ENCODE measurements around the gene PLPP4. TPM values are rescaled to one million over a fixed set of nuclear protein-coding genes. Genes with fewer than 3 reads are reported as not detected.

Gene PLPP4
- 3.6 TPM for total RNA-seq
- 0.52 TPM for polyA plus RNA-seq

GRCh38 chr10:120456626-120457430 lies at the start of gene PLPP4:
TSS of gene PLPP4 (plus strand) at chr10:120457227. CDS start at chr10:120457306, 79 bp downstream.
- DNase-seq (ENCODE audit: extremely low spot score) = no peak
- WGBS = under 1% methylated on average over 91 of the region's 92 CpGs
- H3K4me3 ChIP-seq (ENCODE audit: low read depth, low read length) = peak within 1 kb of the TSS; percentile 53
- H3K27ac ChIP-seq (ENCODE audit: low read depth) = no peak within 1 kb of the TSS
- H3K4me1 ChIP-seq (ENCODE audit: insufficient read depth) = peaks cover 2% of the 10 kb centered on the region
- no peaks in the 10 kb centered on the region for H3K36me3 ChIP-seq (ENCODE audit: insufficient read depth)

GRCh38 chr10:120409816-120410215 lies 47.2 kb upstream of the PLPP4 start:
- Histone ChIP-seq H3K36me3 (ENCODE audit: insufficient read depth) (no peaks in the 10 kb centered on the region), H3K4me3 (ENCODE audit: low read depth, low read length) (no peak overlapping the region), H3K27ac (ENCODE audit: low read depth) (no peak overlapping the region), H3K4me1 (ENCODE audit: insufficient read depth) (no peaks in the 10 kb centered on the region)
- WGBS = 77% methylated on average over 4 of the region's 4 CpGs
- DNase-seq (ENCODE audit: extremely low spot score) = no peak

GRCh38 chr10:120414946-120415345 lies 42.1 kb upstream of the PLPP4 start:
- Histone ChIP-seq H3K4me1 (ENCODE audit: insufficient read depth) (no peaks in the 10 kb centered on the region), H3K4me3 (ENCODE audit: low read depth, low read length) (no peak overlapping the region), H3K27ac (ENCODE audit: low read depth) (no peak overlapping the region), H3K36me3 (ENCODE audit: insufficient read depth) (no peaks in the 10 kb centered on the region)
- 74% methylated on average over 3 of the region's 3 CpGs for WGBS
- no peak for DNase-seq (ENCODE audit: extremely low spot score)

GRCh38 chr10:120415709-120416330 lies 41.2 kb upstream of the PLPP4 start:
- DNase-seq (ENCODE audit: extremely low spot score) = no peak
- no peak overlapping the region for H3K27ac ChIP-seq (ENCODE audit: low read depth)
- no peaks in the 10 kb centered on the region for H3K36me3 ChIP-seq (ENCODE audit: insufficient read depth)
- H3K4me3 ChIP-seq (ENCODE audit: low read depth, low read length) = no peak overlapping the region
- no peaks in the 10 kb centered on the region for H3K4me1 ChIP-seq (ENCODE audit: insufficient read depth)
- 74% methylated on average over 5 of the region's 5 CpGs for WGBS

GRCh38 chr10:120420421-120420820 lies 36.6 kb upstream of the PLPP4 start:
- H3K4me3 ChIP-seq (ENCODE audit: low read depth, low read length) = no peak overlapping the region
- no peak overlapping the region for H3K27ac ChIP-seq (ENCODE audit: low read depth)
- DNase-seq (ENCODE audit: extremely low spot score) = no peak
- WGBS = 68% methylated on average over 5 of the region's 5 CpGs
- no peaks in the 10 kb centered on the region for H3K4me1 ChIP-seq (ENCODE audit: insufficient read depth)
- H3K36me3 ChIP-seq (ENCODE audit: insufficient read depth) = no peaks in the 10 kb centered on the region

- Histone ChIP-seq H3K36me3 (ENCODE audit: insufficient read depth) (no peaks in the 10 kb centered on the region), H3K27ac (ENCODE audit: low read depth) (no peak overlapping the region), H3K4me3 (ENCODE audit: low read depth, low read length) (no peak overlapping the region), H3K4me1 (ENCODE audit: insufficient read depth) (no peaks in the 10 kb centered on the region)
- no peak for DNase-seq (ENCODE audit: extremely low spot score)
- 27% methylated on average over 2 of the region's 2 CpGs for WGBS
Observed at GRCh38 chr10:120421250-120421649, 35.8 kb upstream of the PLPP4 start.

GRCh38 chr10:120422457-120422856 lies 34.6 kb upstream of the PLPP4 start:
- Histone ChIP-seq H3K36me3 (ENCODE audit: insufficient read depth) (no peaks in the 10 kb centered on the region), H3K4me3 (ENCODE audit: low read depth, low read length) (no peak overlapping the region), H3K27ac (ENCODE audit: low read depth) (no peak overlapping the region), H3K4me1 (ENCODE audit: insufficient read depth) (no peaks in the 10 kb centered on the region)
- no peak for DNase-seq (ENCODE audit: extremely low spot score)
- WGBS = 75% methylated on average over 7 of the region's 7 CpGs

GRCh38 chr10:120423431-120424197 lies 33.4 kb upstream of the PLPP4 start:
- no peak overlapping the region for H3K4me3 ChIP-seq (ENCODE audit: low read depth, low read length)
- H3K36me3 ChIP-seq (ENCODE audit: insufficient read depth) = no peaks in the 10 kb centered on the region
- 61% methylated on average over 8 of the region's 8 CpGs for WGBS
- no peaks in the 10 kb centered on the region for H3K4me1 ChIP-seq (ENCODE audit: insufficient read depth)
- no peak overlapping the region for H3K27ac ChIP-seq (ENCODE audit: low read depth)
- no peak for DNase-seq (ENCODE audit: extremely low spot score)

- H3K36me3 ChIP-seq (ENCODE audit: insufficient read depth) = no peaks in the 10 kb centered on the region
- no peak overlapping the region for H3K4me3 ChIP-seq (ENCODE audit: low read depth, low read length)
- no peaks in the 10 kb centered on the region for H3K4me1 ChIP-seq (ENCODE audit: insufficient read depth)
- WGBS = 76% methylated on average over 4 of the region's 4 CpGs
- no peak overlapping the region for H3K27ac ChIP-seq (ENCODE audit: low read depth)
- DNase-seq (ENCODE audit: extremely low spot score) = no peak
Observed at GRCh38 chr10:120424198-120424464, 32.9 kb upstream of the PLPP4 start.

- no peaks in the 10 kb centered on the region for H3K36me3 ChIP-seq (ENCODE audit: insufficient read depth)
- WGBS = 75% methylated on average over 3 of the region's 3 CpGs
- DNase-seq (ENCODE audit: extremely low spot score) = no peak
- no peak overlapping the region for H3K4me3 ChIP-seq (ENCODE audit: low read depth, low read length)
- H3K27ac ChIP-seq (ENCODE audit: low read depth) = no peak overlapping the region
- no peaks in the 10 kb centered on the region for H3K4me1 ChIP-seq (ENCODE audit: insufficient read depth)
Observed at GRCh38 chr10:120426306-120426705, 30.7 kb upstream of the PLPP4 start.

- 41% methylated on average over 5 of the region's 5 CpGs for WGBS
- DNase-seq (ENCODE audit: extremely low spot score) = peak; percentile 2
- no peaks in the 10 kb centered on the region for H3K36me3 ChIP-seq (ENCODE audit: insufficient read depth)
- no peaks in the 10 kb centered on the region for H3K4me1 ChIP-seq (ENCODE audit: insufficient read depth)
- H3K27ac ChIP-seq (ENCODE audit: low read depth) = no peak overlapping the region
- H3K4me3 ChIP-seq (ENCODE audit: low read depth, low read length) = no peak overlapping the region
Observed at GRCh38 chr10:120428754-120429153, 28.3 kb upstream of the PLPP4 start.

- no peak overlapping the region for H3K4me3 ChIP-seq (ENCODE audit: low read depth, low read length)
- no peak overlapping the region for H3K27ac ChIP-seq (ENCODE audit: low read depth)
- no peaks in the 10 kb centered on the region for H3K4me1 ChIP-seq (ENCODE audit: insufficient read depth)
- no peak for DNase-seq (ENCODE audit: extremely low spot score)
- H3K36me3 ChIP-seq (ENCODE audit: insufficient read depth) = no peaks in the 10 kb centered on the region
- 68% methylated on average over 5 of the region's 5 CpGs for WGBS
Observed at GRCh38 chr10:120429395-120429794, 27.6 kb upstream of the PLPP4 start.

- Histone ChIP-seq H3K27ac (ENCODE audit: low read depth) (no peak overlapping the region), H3K4me3 (ENCODE audit: low read depth, low read length) (no peak overlapping the region), H3K4me1 (ENCODE audit: insufficient read depth) (no peaks in the 10 kb centered on the region), H3K36me3 (ENCODE audit: insufficient read depth) (no peaks in the 10 kb centered on the region)
- DNase-seq (ENCODE audit: extremely low spot score) = no peak
- 74% methylated on average over 8 of the region's 8 CpGs for WGBS
Observed at GRCh38 chr10:120431251-120431651, 25.8 kb upstream of the PLPP4 start.

GRCh38 chr10:120432209-120432608 lies 24.8 kb upstream of the PLPP4 start:
- no peak for DNase-seq (ENCODE audit: extremely low spot score)
- WGBS = 75% methylated on average over 3 of the region's 3 CpGs
- Histone ChIP-seq H3K4me1 (ENCODE audit: insufficient read depth) (no peaks in the 10 kb centered on the region), H3K27ac (ENCODE audit: low read depth) (no peak overlapping the region), H3K4me3 (ENCODE audit: low read depth, low read length) (no peak overlapping the region), H3K36me3 (ENCODE audit: insufficient read depth) (no peaks in the 10 kb centered on the region)
